ENCODE results near the gene MIR17HG.

The MIR17HG gene

DNA sequence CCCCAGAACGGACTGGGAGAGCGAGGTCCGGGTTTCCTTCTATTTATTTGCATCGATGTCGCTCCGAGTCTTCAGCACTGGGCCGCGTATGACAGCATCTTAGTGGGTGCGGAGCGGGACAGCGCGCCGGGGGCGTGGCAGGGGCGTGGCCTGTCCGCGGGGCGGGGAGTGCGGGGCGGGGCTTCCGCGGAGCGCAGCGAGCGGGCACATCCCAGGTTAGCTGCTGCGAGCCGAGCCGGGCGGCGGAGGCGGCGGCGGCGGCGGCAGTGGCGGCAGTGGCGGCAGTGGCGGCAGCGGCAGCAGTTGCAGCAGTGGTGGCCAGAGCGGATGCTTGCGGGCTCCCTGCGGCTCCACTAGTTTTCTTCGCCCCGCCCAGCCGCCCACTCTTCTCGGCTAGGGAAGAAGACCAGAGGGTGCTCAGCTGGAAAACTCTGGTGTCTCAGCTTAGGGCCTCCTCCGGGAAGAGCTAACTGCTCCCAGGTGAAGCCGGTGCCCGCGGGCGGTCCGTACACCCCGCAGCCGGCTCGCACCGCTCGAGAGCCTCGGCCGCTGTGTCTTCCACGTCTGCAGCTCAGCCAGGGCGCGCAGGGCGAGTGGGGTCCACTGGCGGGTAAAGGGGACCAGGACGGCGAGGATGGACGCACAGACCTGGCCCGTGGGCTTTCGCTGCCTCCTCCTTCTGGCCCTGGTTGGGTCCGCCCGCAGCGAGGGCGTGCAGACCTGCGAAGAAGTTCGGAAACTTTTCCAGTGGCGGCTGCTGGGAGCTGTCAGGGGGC is 51.1 kb downstream of the MIR17HG start, which contains the start of gene GPC5:
Gene GPC5, plus strand, starts transcription at position 209 of the 776 bp plus-strand sequence.
- Histone ChIP-seq H3K4me2 (ENCODE audit: low read depth, low read length, poor library complexity, severe bottlenecking) (peak within 1 kb of the TSS; percentile 60), H3K9ac (ENCODE audit: low read length) (no peak within 1 kb of the TSS), H3K9me2 (replicated peaks; ENCODE audit: insufficient read depth, low read length) (no peaks in the 10 kb centered on the region), H3K9me3 (ENCODE audit: insufficient read depth, low read length) (no peaks in the 10 kb centered on the region), H3K27ac (ENCODE audit: low read depth, low read length) (no peak within 1 kb of the TSS), H3K27me3 (ENCODE audit: low read length) (no peaks in the 10 kb centered on the region), H2AFZ (ENCODE audit: low read depth, low read length, severe bottlenecking) (peak within 1 kb of the TSS; percentile 46), H3K4me3 (ENCODE audit: insufficient read depth, low read length, poor library complexity, severe bottlenecking) (peak within 1 kb of the TSS; percentile 28), H3K79me2 (ENCODE audit: insufficient read depth, low read length) (no peaks in the 10 kb centered on the region), H3K36me3 (ENCODE audit: low read length) (no peaks in the 10 kb centered on the region), H4K20me1 (ENCODE audit: low read depth, low read length) (no peaks in the 10 kb centered on the region), H3F3A (ENCODE audit: insufficient read depth) (0 out of 2 replicates have a peak, but pooled peaks cover 5% of the 10 kb centered on the region)
- TF ChIP-seq EZH2phosphoT487 (conservative IDR thresholded peaks at IDR 0.05; ENCODE audit: low read length), result no peak
- TF ChIP-seq, protein P1, sequence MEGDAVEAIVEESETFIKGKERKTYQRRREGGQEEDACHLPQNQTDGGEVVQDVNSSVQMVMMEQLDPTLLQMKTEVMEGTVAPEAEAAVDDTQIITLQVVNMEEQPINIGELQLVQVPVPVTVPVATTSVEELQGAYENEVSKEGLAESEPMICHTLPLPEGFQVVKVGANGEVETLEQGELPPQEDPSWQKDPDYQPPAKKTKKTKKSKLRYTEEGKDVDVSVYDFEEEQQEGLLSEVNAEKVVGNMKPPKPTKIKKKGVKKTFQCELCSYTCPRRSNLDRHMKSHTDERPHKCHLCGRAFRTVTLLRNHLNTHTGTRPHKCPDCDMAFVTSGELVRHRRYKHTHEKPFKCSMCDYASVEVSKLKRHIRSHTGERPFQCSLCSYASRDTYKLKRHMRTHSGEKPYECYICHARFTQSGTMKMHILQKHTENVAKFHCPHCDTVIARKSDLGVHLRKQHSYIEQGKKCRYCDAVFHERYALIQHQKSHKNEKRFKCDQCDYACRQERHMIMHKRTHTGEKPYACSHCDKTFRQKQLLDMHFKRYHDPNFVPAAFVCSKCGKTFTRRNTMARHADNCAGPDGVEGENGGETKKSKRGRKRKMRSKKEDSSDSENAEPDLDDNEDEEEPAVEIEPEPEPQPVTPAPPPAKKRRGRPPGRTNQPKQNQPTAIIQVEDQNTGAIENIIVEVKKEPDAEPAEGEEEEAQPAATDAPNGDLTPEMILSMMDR (IDR thresholded peaks at IDR 0.05; ENCODE audit: insufficient read depth, low read length, poor library complexity, severe bottlenecking), result no peak

GRCh38 chr13:91399189-91400062 is 51.9 kb downstream of the MIR17HG start:
- Histone ChIP-seq H3K4me3 (ENCODE audit: insufficient read depth, low read length, poor library complexity, severe bottlenecking) (no peak overlapping the region), H3K4me2 (ENCODE audit: low read depth, low read length, poor library complexity, severe bottlenecking) (no peak overlapping the region), H3K9ac (ENCODE audit: low read length) (no peak overlapping the region)

GRCh38 chr13:91400063-91400399 is 52.5 kb downstream of the MIR17HG start:
- H3K9me2 ChIP-seq (replicated peaks; ENCODE audit: insufficient read depth, low read length), result no peaks in the 10 kb centered on the region
- no peak overlapping the region for H3K27ac ChIP-seq (ENCODE audit: low read depth, low read length)
- no peaks in the 10 kb centered on the region for H3K36me3 ChIP-seq (ENCODE audit: low read length)
- no peak overlapping the region for H2AFZ ChIP-seq (ENCODE audit: low read depth, low read length, severe bottlenecking)
- no peaks in the 10 kb centered on the region for H4K20me1 ChIP-seq (ENCODE audit: low read depth, low read length)
- no peak overlapping the region for H3K4me3 ChIP-seq (ENCODE audit: insufficient read depth, low read length, poor library complexity, severe bottlenecking)
- H3K27me3 ChIP-seq (ENCODE audit: low read length), result no peaks in the 10 kb centered on the region
- no peak overlapping the region for H3K4me2 ChIP-seq (ENCODE audit: low read depth, low read length, poor library complexity, severe bottlenecking)
- H3K79me2 ChIP-seq (ENCODE audit: insufficient read depth, low read length), result no peaks in the 10 kb centered on the region
- no peak overlapping the region for H3K9ac ChIP-seq (ENCODE audit: low read length)
- 0 out of 2 replicates have a peak, but pooled peaks cover 5% of the 10 kb centered on the region for H3F3A ChIP-seq (ENCODE audit: insufficient read depth)
- H3K9me3 ChIP-seq (ENCODE audit: insufficient read depth, low read length), result no peaks in the 10 kb centered on the region
- TF ChIP-seq, protein P1 (IDR thresholded peaks at IDR 0.05; ENCODE audit: insufficient read depth, low read length, poor library complexity, severe bottlenecking), result no peak
- no peak for TF ChIP-seq EZH2phosphoT487 (conservative IDR thresholded peaks at IDR 0.05; ENCODE audit: low read length)

More at GRCh38 chr13:91399189-91400062, 51.9 kb downstream of the MIR17HG start:
- Histone ChIP-seq H4K20me1 (ENCODE audit: low read depth, low read length) (no peaks in the 10 kb centered on the region), H3F3A (ENCODE audit: insufficient read depth) (0 out of 2 replicates have a peak, but pooled peaks cover 5% of the 10 kb centered on the region), H3K27me3 (ENCODE audit: low read length) (no peaks in the 10 kb centered on the region), H3K79me2 (ENCODE audit: insufficient read depth, low read length) (no peaks in the 10 kb centered on the region), H3K9me2 (replicated peaks; ENCODE audit: insufficient read depth, low read length) (no peaks in the 10 kb centered on the region), H3K27ac (ENCODE audit: low read depth, low read length) (no peak overlapping the region), H3K9me3 (ENCODE audit: insufficient read depth, low read length) (no peaks in the 10 kb centered on the region), H2AFZ (ENCODE audit: low read depth, low read length, severe bottlenecking) (no peak overlapping the region), H3K36me3 (ENCODE audit: low read length) (no peaks in the 10 kb centered on the region)
- TF ChIP-seq, protein P1 (IDR thresholded peaks at IDR 0.05; ENCODE audit: insufficient read depth, low read length, poor library complexity, severe bottlenecking), result no peak
- no peak for TF ChIP-seq EZH2phosphoT487 (conservative IDR thresholded peaks at IDR 0.05; ENCODE audit: low read length)

Measured in SU-DHL-6 (cell line).